OCI-LY7 (cell line): ENCODE measurements around the gene CHST9. TPM values are rescaled to one million over a fixed set of nuclear protein-coding genes. Genes with fewer than 3 reads are reported as not detected.

ENCODE experiments used
- BruUV-seq: library from RNA; stranded (reverse); fragments of 400-500 nt; replicated peaks from 2 replicates; lab custom pipeline; 2021; lab: Mats Ljungman, UMichigan
- CTCF ChIA-PET: fragments of 300-600 bp; sonication (Branson Sonifier 250); formaldehyde crosslinking; loops from one replicate; lab custom pipeline; 2022; ENCODE audit warnings: antibody characterized with exemption; ENCODE audit not compliant: unreplicated experiment; lab: Charles Lee
- POLR2A ChIA-PET: fragments of 300-600 bp; sonication (Branson Sonifier 250); formaldehyde crosslinking; loops from one replicate; lab custom pipeline; 2022; ENCODE audit warnings: antibody characterized with exemption; lab: Charles Lee
- DNase-seq: peaks from one replicate; pipeline ENCODE4 v3.0.0-alpha.2; 2015; ENCODE audit warnings: low spot score
- H2AFZ ChIP-seq: fragments of 200-600 bp; sonication (generic), shearing (Covaris generic); 2 replicates; pipeline ENCODE4 v1.6.1; 2014; ENCODE audit warnings: mild to moderate bottlenecking, antibody characterized with exemption, low read length, moderate library complexity
- H3K27ac ChIP-seq: fragments of 200-600 bp; sonication (generic); 2 replicates; pipeline ENCODE4 v1.5.1; 2014; ENCODE audit warnings: mixed run types, low read depth, mild to moderate bottlenecking, moderate library complexity, low read length, inconsistent platforms; ENCODE audit not compliant: poor library complexity, severe bottlenecking
- H3K36me3 ChIP-seq: fragments of 200-600 bp; sonication (generic); 2 replicates; pipeline ENCODE4 v1.6.1; 2014; ENCODE audit warnings: mild to moderate bottlenecking, antibody characterized with exemption, low read length, moderate library complexity, mixed read lengths; ENCODE audit not compliant: insufficient read depth
- H3K4me1 ChIP-seq: fragments of 200-600 bp; sonication (generic); 2 replicates; pipeline ENCODE4 v1.5.1; 2014; ENCODE audit warnings: mild to moderate bottlenecking, low read length; ENCODE audit not compliant: insufficient read depth, poor library complexity, severe bottlenecking
- H3K4me2 ChIP-seq: fragments of 200-600 bp; sonication (generic); 2 replicates; pipeline ENCODE4 v1.6.1; 2014; ENCODE audit warnings: mild to moderate bottlenecking, low read length
- H3K4me3 ChIP-seq: fragments of 200-600 bp; sonication (generic); 2 replicates; pipeline ENCODE4 v1.5.1; 2014; ENCODE audit warnings: mild to moderate bottlenecking, low read depth, low read length; ENCODE audit not compliant: poor library complexity, severe bottlenecking
- H3K79me2 ChIP-seq: fragments of 200-600 bp; sonication (generic); 2 replicates; pipeline ENCODE4 v1.6.1; 2016; ENCODE audit warnings: low read depth, mild to moderate bottlenecking, low read length, moderate library complexity, mixed read lengths; ENCODE audit not compliant: insufficient read depth
- H3K9me2 ChIP-seq: fragments of 200-600 bp; sonication (generic); 2 replicates; pipeline ENCODE4 v1.6.1; 2016; ENCODE audit warnings: mild to moderate bottlenecking, low read length, mixed read lengths; ENCODE audit not compliant: insufficient read depth
- H3K9me3 ChIP-seq: fragments of 200-600 bp; sonication (generic); 2 replicates; pipeline ENCODE4 v1.6.1; 2014; ENCODE audit warnings: mild to moderate bottlenecking, mixed run types, low read length, mixed read lengths
- H4K20me1 ChIP-seq: fragments of 200-600 bp; sonication (generic); 2 replicates; pipeline ENCODE4 v1.6.1; 2014; ENCODE audit warnings: mild to moderate bottlenecking, antibody characterized with exemption, low read length, moderate library complexity, mixed read lengths; ENCODE audit not compliant: insufficient read depth
- CTCF ChIP-seq: fragments of 200-600 bp; sonication (generic); conservative IDR thresholded peaks from 2 replicates; pipeline ENCODE4 v1.5.1; 2014; ENCODE audit warnings: mild to moderate bottlenecking, antibody characterized with exemption, low read length, moderate library complexity, mixed read lengths
- EZH2phosphoT487 ChIP-seq: fragments of 200-600 bp; sonication (generic); IDR thresholded peaks from 2 replicates; pipeline ENCODE4 v1.6.1; 2018; ENCODE audit warnings: low read depth, borderline replicate concordance, mild to moderate bottlenecking, mixed run types, antibody characterized with exemption, low read length, moderate library complexity, mixed read lengths
- intact Hi-C: fragments of 100-400 bp; cut with micrococcal nuclease; formaldehyde crosslinking; loops from one replicate; pipeline ENCODE4 v1.10.0; 2022; ENCODE audit not compliant: unreplicated experiment
- total RNA-seq, 2 experiments: library from RNA; depleted of rRNA in 1 of 2; stranded (reverse); fragments of >200 nt in 1 of 2; shearing (Covaris generic) in 1 of 2; gene quantifications; 2 replicates each; pipeline ENCODE4 v1.2.3, GENCODE V29; 2014 to 2022

CHST9 gene
- total RNA-seq, 2 experiments from 2014 or later = not detected

GRCh38 chr18:27005589-27005988, 179.5 kb downstream of the CHST9 start:
- Histone ChIP-seq H3K4me1 (no peaks in the 10 kb centered on the region), H3K36me3 (no peaks in the 10 kb centered on the region), H3K4me2 (no peak overlapping the region), H3K4me3 (no peak overlapping the region), H3K79me2 (no peaks in the 10 kb centered on the region), H2AFZ (no peak overlapping the region), H3K9me2 (no peaks in the 10 kb centered on the region), H4K20me1 (no peaks in the 10 kb centered on the region), H3K27ac (no peak overlapping the region), H3K9me3 (no peaks in the 10 kb centered on the region)
- intact Hi-C loops = loop anchor here (2.0 to 10.0 kb wide), 5 partner anchors 203 to 601 kb away; no protein-coding TSS in a partner anchor
- no TSS peak for BruUV-seq
- POLR2A ChIA-PET = interaction anchor here (0.6 to 1.6 kb wide), 3 partner anchors 16 to 969 kb away, joined by 4 to 5 read pairs (median 4); no protein-coding TSS in a partner anchor
- peak; percentile 81 for TF ChIP-seq CTCF
- no peak for TF ChIP-seq EZH2phosphoT487
- CTCF ChIA-PET = no interaction called here
- peak; percentile 49 for DNase-seq

DNA sequence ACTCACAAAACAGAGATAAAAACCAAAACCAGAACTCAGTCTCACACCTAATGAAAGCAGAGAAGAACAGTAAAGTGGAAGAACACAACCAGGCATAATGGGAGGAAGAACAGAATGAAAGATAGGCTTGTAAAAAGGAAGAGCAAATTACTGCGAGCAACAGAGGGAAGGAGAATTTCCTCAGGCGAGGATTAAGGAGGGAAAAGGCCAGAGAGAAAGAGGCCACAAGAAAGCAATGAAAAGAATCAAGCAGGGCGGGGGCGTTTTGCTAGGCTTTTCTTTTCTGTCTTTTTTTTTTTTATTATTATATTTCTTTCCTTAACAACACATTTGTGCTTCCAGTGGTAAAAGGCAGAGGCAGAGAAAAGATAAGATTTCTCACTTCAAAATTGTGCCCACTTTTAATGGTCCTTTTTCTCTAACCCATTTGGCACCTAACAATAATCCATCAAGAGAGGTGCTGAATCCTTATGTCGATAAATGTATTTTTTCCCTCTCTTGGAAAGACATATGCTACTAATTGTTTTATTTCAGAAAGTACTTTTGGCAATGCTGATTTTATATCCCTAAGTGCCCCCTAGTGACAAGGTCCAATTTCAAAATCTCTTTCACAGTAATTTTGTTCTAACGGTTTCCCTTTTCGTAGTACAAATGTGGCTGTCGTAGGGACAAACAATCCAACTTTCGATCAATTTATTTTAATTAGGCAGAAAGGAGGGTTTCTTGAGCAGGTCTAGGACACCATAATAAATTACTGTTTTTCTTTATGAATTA, 180.9 kb downstream of the CHST9 start:
- no peak overlapping the region for H3K27ac ChIP-seq
- TF ChIP-seq EZH2phosphoT487 (no peak), CTCF (peak; percentile 84)
- intact Hi-C loops = loop anchor here (1.0 to 10.0 kb wide), 5 partner anchors 191 to 599 kb away; no protein-coding TSS in a partner anchor
- H2AFZ ChIP-seq = peak overlapping the region; percentile 8; the same call in 1 of the 2 replicates
- H4K20me1 ChIP-seq = no peaks in the 10 kb centered on the region
- no peak overlapping the region for H3K4me3 ChIP-seq
- BruUV-seq = no TSS peak
- H3K79me2 ChIP-seq = no peaks in the 10 kb centered on the region
- DNase-seq = peak; percentile 37
- H3K4me2 ChIP-seq = no peak overlapping the region
- H3K9me3 ChIP-seq = no peaks in the 10 kb centered on the region
- no peaks in the 10 kb centered on the region for H3K36me3 ChIP-seq
- no peaks in the 10 kb centered on the region for H3K9me2 ChIP-seq
- ChIA-PET CTCF (no interaction called here), POLR2A (interaction anchor here (1.6 kb wide), 1 partner anchor 17 kb away, joined by 4 read pairs; no protein-coding TSS in a partner anchor)
- no peaks in the 10 kb centered on the region for H3K4me1 ChIP-seq

DNA sequence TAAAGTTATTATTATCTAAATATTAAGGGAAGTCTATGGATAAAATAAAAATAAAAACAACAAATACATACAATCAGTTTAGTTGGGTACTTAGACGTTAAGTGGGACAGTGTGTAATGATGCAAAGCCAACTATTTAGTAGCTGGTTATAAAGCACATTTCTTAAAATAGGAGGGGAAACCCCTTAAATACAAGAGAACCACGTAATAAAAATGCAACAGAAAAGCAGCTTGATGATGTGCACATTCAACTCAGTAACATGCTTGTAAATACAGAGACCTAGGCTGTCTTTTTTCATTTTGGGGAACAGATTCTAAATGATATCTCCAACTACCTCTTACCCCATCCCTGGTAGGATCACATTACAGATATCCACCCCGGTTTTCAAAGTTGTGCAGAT, 185.3 kb downstream of the CHST9 start:
- H3K27ac ChIP-seq = no peak overlapping the region
- H3K4me3 ChIP-seq = no peak overlapping the region
- H3K4me2 ChIP-seq = no peak overlapping the region
- no peak overlapping the region for H2AFZ ChIP-seq
- no peaks in the 10 kb centered on the region for H3K9me2 ChIP-seq
- BruUV-seq = no TSS peak
- POLR2A ChIA-PET = interaction anchor here (0.6 to 1.5 kb wide), 4 partner anchors 8 to 40 kb away, joined by 3 read pairs; no protein-coding TSS in a partner anchor
- no peaks in the 10 kb centered on the region for H4K20me1 ChIP-seq
- H3K36me3 ChIP-seq = no peaks in the 10 kb centered on the region
- CTCF ChIA-PET = no interaction called here
- intact Hi-C loops = loop anchor here (10.0 kb wide), 3 partner anchors 345 to 595 kb away; no protein-coding TSS in a partner anchor
- H3K79me2 ChIP-seq = no peaks in the 10 kb centered on the region
- H3K9me3 ChIP-seq = no peaks in the 10 kb centered on the region
- DNase-seq = no peak
- no peaks in the 10 kb centered on the region for H3K4me1 ChIP-seq
- TF ChIP-seq EZH2phosphoT487 = no peak
- no peak for TF ChIP-seq CTCF
